HG03575 (cell line): ENCODE measurements around the gene STMN1.
"Not testable (repeated sequence)": the region's sequence is repeated elsewhere in the genome, so short reads cannot be mapped to it uniquely, and the experiment has no call there.

Experiments
- ATAC-seq: cut with Tn5 transposase; IDR thresholded peaks from one replicate; pipeline ENCODE4 v1.9.1; 2021; ENCODE audit not compliant: unreplicated experiment, insufficient number of reproducible peaks, low FRiP score; ENCODE audit errors: extremely low read depth

The STMN1 gene

GRCh38 chr1:25905680-25906643, at the start of gene STMN1:
Gene STMN1 (minus strand): TSS chr1:25906419. CDS start chr1:25904676, 1,743 bp downstream.
- ATAC-seq, result no peak

- no peak for ATAC-seq
Measured at GRCh38 chr1:25955553-25955952, 49.3 kb upstream of the STMN1 start.

GRCh38 chr1:25954282-25954938, 48.2 kb upstream of the STMN1 start:
- ATAC-seq, result no peak

- no peak for ATAC-seq
Measured at GRCh38 chr1:25952841-25953401, 46.7 kb upstream of the STMN1 start.

GRCh38 chr1:25948641-25949040, 42.4 kb upstream of the STMN1 start:
- ATAC-seq, result no peak

- ATAC-seq, result no peak
Measured at GRCh38 chr1:25947027-25947426, 40.8 kb upstream of the STMN1 start.

GRCh38 chr1:25945761-25946160, 39.5 kb upstream of the STMN1 start:
- ATAC-seq, result no peak

- ATAC-seq, result no peak
Measured at GRCh38 chr1:25944986-25945385, 38.8 kb upstream of the STMN1 start.

- ATAC-seq, result not testable (repeated sequence)
Measured at GRCh38 chr1:25943511-25943910, 37.3 kb upstream of the STMN1 start.

GRCh38 chr1:25936947-25937346, 30.7 kb upstream of the STMN1 start:
- ATAC-seq, result no peak

- no peak for ATAC-seq
Measured at GRCh38 chr1:25933479-25934365, 27.5 kb upstream of the STMN1 start.

- not testable (repeated sequence) for ATAC-seq
Measured at GRCh38 chr1:25932811-25933400, 26.7 kb upstream of the STMN1 start.

- ATAC-seq, result no peak
Measured at GRCh38 chr1:25932321-25932720, 26.1 kb upstream of the STMN1 start.

- ATAC-seq, result no peak
Measured at GRCh38 chr1:25929016-25929415, 22.8 kb upstream of the STMN1 start.

GRCh38 chr1:25927521-25928265, 21.5 kb upstream of the STMN1 start:
- ATAC-seq, result no peak

GRCh38 chr1:25926731-25927496, 20.7 kb upstream of the STMN1 start:
- no peak for ATAC-seq

- no peak for ATAC-seq
Measured at GRCh38 chr1:25924454-25924853, 18.2 kb upstream of the STMN1 start.
